Vagina (tissue), 2 donors: ENCODE results near the gene NACA2. TPM values are rescaled to one million over a fixed set of nuclear protein-coding genes. Genes with fewer than 3 reads are reported as not detected.

Experiments used
- DNase-seq, 2 donors: peaks; one replicate each; pipeline ENCODE4 v3.0.0-alpha.2; 2017; ENCODE audit errors: extremely low spot score in 2 of 2
- H3K27ac ChIP-seq: fragments of 200-600 bp; sonication (generic); one replicate; pipeline ENCODE4 v1.5.1; 2019
- H3K27me3 ChIP-seq: fragments of 200-600 bp; sonication (generic); one replicate; pipeline ENCODE4 v1.5.1; 2019
- H3K36me3 ChIP-seq, 2 donors: fragments of 200-600 bp; sonication (generic); one replicate each; pipeline ENCODE4 v1.5.1; 2017 to 2019
- H3K4me1 ChIP-seq: fragments of 200-600 bp; sonication (generic); one replicate; pipeline ENCODE4 v1.5.1; 2019
- H3K4me3 ChIP-seq, 2 donors: fragments of 200-600 bp; sonication (generic); 1 replicate in 1 of 2; 2 replicates in 1 of 2; pipeline ENCODE4 v1.5.1; 2016 to 2019
- H3K9me3 ChIP-seq: fragments of 200-600 bp; sonication (generic); one replicate; pipeline ENCODE4 v1.5.1; 2019
- CTCF ChIP-seq, 3 experiments: fragments of 450-650 bp in 2 of 3; fragments of 200-600 bp in 1 of 3; sonication (generic) in 1 of 3; IDR thresholded peaks; one replicate each; pipeline ENCODE4 v1.5.1; 2017 to 2019; ENCODE audit warnings: antibody characterized with exemption in 3 of 3, mild to moderate bottlenecking in 2 of 3, moderate library complexity in 2 of 3
- POLR2A ChIP-seq, 2 donors: fragments of 450-650 bp; IDR thresholded peaks; one replicate each; pipeline ENCODE4 v1.6.1; 2017; ENCODE audit warnings: antibody characterized with exemption in 2 of 2, mild to moderate bottlenecking in 2 of 2, moderate library complexity in 2 of 2
- POLR2AphosphoS5 ChIP-seq, 2 donors: sonication (generic); formaldehyde crosslinking; IDR thresholded peaks; one replicate each; pipeline ENCODE4 v1.9.0; 2017; ENCODE audit warnings: antibody characterized with exemption in 2 of 2, mild to moderate bottlenecking in 2 of 2, low read depth in 1 of 2; ENCODE audit not compliant: insufficient read depth in 1 of 2
- intact Hi-C: fragments of 100-400 bp; cut with DNase I; formaldehyde crosslinking; loops from one replicate; pipeline ENCODE4 v1.15.1; 2023
- total RNA-seq: library from RNA; depleted of rRNA; stranded (reverse); fragments of >200 nt; gene quantifications from one replicate; pipeline ENCODE4 v1.2.3, GENCODE V29; 2016

Gene NACA2
- total RNA-seq, 1 donor from 2014 or later, result not detected

DNA sequence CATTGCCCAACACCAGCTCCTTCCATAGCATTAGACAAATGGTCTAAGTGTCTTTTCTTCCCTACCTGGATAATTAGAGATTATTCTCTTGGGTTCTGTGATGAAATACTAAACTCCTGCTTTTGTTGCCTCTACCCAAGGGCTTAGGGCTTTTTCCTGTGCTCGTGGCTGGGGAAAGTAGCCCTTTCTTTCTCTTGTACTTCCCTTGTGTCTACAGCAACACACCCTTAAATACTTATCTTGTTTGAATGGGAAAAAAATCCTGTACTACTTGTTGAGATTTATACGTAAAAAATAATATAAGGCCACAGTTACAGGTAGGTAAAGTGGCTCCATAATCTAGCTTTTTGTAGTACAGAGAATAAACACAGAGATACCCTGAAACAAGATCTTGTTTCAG is 7.0 kb upstream of the NACA2 start:
- DNase-seq, result no peak
- Histone ChIP-seq H3K27ac (no peak overlapping the region), H3K4me3 (no peak overlapping the region), H3K9me3 (no peaks in the 10 kb centered on the region), H3K36me3 (no peaks in the 10 kb centered on the region), H3K4me1 (no peaks in the 10 kb centered on the region), H3K27me3 (no peaks in the 10 kb centered on the region)
- intact Hi-C loops, result no loop called here
- no peak for TF ChIP-seq CTCF (IDR thresholded peaks at IDR 0.05)
- no peak for TF ChIP-seq POLR2AphosphoS5 (IDR thresholded peaks at IDR 0.05; ENCODE audit: insufficient read depth in 1 of 2, low read depth in 1 of 2)
- TF ChIP-seq POLR2A (IDR thresholded peaks at IDR 0.05), result no peak

GRCh38 chr17:61597607-61598006 is 6.6 kb upstream of the NACA2 start:
- no peak for TF ChIP-seq CTCF (IDR thresholded peaks at IDR 0.05)
- no peak for TF ChIP-seq POLR2AphosphoS5 (IDR thresholded peaks at IDR 0.05; ENCODE audit: insufficient read depth in 1 of 2, low read depth in 1 of 2)
- TF ChIP-seq POLR2A (IDR thresholded peaks at IDR 0.05), result no peak
- no peak overlapping the region for H3K27ac ChIP-seq
- no peaks in the 10 kb centered on the region for H3K4me1 ChIP-seq
- H3K36me3 ChIP-seq, result no peaks in the 10 kb centered on the region
- no peaks in the 10 kb centered on the region for H3K27me3 ChIP-seq
- intact Hi-C loops, result no loop called here
- H3K4me3 ChIP-seq, result no peak overlapping the region
- H3K9me3 ChIP-seq, result no peaks in the 10 kb centered on the region
- DNase-seq, result no peak

DNA sequence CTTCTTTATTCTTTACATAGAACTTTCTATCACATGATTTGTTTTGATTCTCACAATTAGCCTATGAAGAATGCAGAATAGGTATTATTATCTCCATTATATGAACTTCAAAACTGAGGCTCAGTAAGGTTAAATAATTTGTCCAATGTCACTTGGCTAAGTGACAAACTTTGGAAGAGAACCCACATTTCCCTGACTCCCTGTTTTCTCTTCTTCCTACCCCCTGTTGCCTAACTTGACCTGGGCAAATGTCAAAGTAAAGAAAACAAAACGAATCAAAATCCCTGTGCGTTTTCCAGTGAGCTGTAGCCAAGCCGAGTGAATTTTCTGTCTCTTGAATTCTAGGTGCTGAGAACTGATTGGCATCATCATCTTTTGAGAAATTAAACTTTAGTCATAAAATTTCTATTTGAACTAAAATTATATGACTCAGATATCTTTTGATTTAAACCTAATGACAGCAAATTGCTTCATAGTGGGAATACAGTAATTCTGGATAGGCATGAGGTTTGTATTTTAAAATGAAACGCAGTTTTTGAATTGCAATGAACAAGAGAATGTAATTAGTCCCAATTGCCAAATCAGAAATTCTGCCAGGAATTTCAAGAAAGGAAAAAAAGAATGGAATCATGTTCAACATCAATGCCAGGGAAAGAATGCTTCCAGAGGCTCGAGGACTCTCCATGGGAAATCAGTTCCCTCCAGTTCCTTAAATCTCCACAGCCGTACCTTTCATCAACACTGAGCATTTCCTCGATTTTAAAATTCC is 4.6 kb upstream of the NACA2 start:
- no peaks in the 10 kb centered on the region for H3K4me1 ChIP-seq
- DNase-seq, result no peak
- no peak overlapping the region for H3K4me3 ChIP-seq
- no peaks in the 10 kb centered on the region for H3K27me3 ChIP-seq
- H3K9me3 ChIP-seq, result no peaks in the 10 kb centered on the region
- TF ChIP-seq POLR2A (IDR thresholded peaks at IDR 0.05) (no peak), CTCF (IDR thresholded peaks at IDR 0.05) (no peak), POLR2AphosphoS5 (IDR thresholded peaks at IDR 0.05; ENCODE audit: insufficient read depth in 1 of 2, low read depth in 1 of 2) (no peak)
- intact Hi-C loops, result no loop called here
- no peaks in the 10 kb centered on the region for H3K36me3 ChIP-seq
- no peak overlapping the region for H3K27ac ChIP-seq

DNA sequence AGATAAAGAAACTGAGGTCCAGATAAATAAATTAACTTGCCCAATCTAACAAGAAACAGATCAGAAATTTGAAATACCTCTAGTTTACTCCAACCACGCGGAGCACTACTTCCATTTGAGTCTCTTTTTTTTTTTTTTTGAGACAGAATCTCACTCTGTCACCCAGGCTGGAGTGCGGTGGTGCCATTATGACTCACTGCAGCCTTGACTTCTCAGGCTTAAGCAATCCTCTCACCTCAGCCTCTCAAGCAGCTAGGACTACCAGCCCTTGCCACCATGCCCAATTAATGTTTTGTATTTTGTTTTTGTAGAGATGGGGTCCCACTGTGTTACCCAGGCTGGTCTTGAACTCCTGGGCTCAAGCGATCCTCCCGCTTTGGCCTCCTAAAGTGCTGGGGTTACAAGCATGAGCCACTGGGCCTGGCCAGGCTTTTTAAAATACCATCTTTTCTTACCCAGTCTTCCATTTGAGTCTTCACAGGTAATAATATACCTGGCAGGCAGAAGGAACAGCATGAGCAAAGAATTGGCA is 3.3 kb upstream of the NACA2 start:
- DNase-seq, result no peak
- intact Hi-C loops, result no loop called here
- no peak overlapping the region for H3K4me3 ChIP-seq
- H3K4me1 ChIP-seq, result no peaks in the 10 kb centered on the region
- no peaks in the 10 kb centered on the region for H3K36me3 ChIP-seq
- no peaks in the 10 kb centered on the region for H3K9me3 ChIP-seq
- no peaks in the 10 kb centered on the region for H3K27me3 ChIP-seq
- TF ChIP-seq CTCF (IDR thresholded peaks at IDR 0.05) (no peak), POLR2A (IDR thresholded peaks at IDR 0.05) (no peak), POLR2AphosphoS5 (IDR thresholded peaks at IDR 0.05; ENCODE audit: insufficient read depth in 1 of 2, low read depth in 1 of 2) (no peak)
- no peak overlapping the region for H3K27ac ChIP-seq

DNA sequence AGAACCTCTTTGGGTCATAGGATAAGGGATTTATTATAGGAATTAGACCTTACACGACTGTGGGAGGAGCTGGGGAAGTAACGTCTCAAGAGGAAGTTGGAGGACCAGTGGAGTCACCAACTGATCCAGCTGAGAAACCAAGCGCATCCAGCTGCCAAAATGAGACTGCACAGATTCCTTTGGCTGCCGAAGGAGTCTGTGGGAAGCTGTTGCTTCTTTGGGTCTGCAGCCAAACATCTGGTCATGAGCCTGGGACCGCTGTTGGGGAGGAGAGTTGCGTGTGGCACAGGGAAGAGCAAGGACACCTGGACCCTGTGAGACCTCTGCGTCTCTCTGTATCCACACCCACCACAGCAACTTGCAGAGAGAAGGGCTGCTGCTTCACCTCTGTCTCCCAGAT is 2.4 kb upstream of the NACA2 start:
- Histone ChIP-seq H3K4me3 (no peak overlapping the region), H3K27me3 (no peaks in the 10 kb centered on the region), H3K4me1 (no peaks in the 10 kb centered on the region), H3K9me3 (no peaks in the 10 kb centered on the region), H3K27ac (no peak overlapping the region), H3K36me3 (no peaks in the 10 kb centered on the region)
- intact Hi-C loops, result no loop called here
- no peak for DNase-seq
- TF ChIP-seq POLR2AphosphoS5 (IDR thresholded peaks at IDR 0.05; ENCODE audit: insufficient read depth in 1 of 2, low read depth in 1 of 2) (no peak), POLR2A (IDR thresholded peaks at IDR 0.05) (no peak), CTCF (IDR thresholded peaks at IDR 0.05) (no peak)
